Fibroblast of lung (primary cell): ENCODE results near the gene CHEK1. TPM values are rescaled to one million over a fixed set of nuclear protein-coding genes. Genes with fewer than 3 reads are reported as not detected.
A peak's percentile ranks its signal among the peaks of the same experiment; 100 is the strongest.

Source experiments
- DNase-seq, 2 donors: peaks; one replicate each; pipeline versions ENCODE4 v3.0.0 to v3.0.0-alpha.2; 2010; ENCODE audit warnings: low read depth in 2 of 2
- H2AFZ ChIP-seq: 2 replicates; pipeline ENCODE4 v1.5.1; 2012; ENCODE audit warnings: low read length, control low read depth, inconsistent platforms
- H3K27ac ChIP-seq: 2 replicates; pipeline ENCODE4 v1.5.1; 2011; ENCODE audit warnings: low read length, control low read depth; ENCODE audit not compliant: insufficient read depth
- H3K27me3 ChIP-seq: 2 replicates; pipeline ENCODE4 v1.5.1; 2011; ENCODE audit warnings: mild to moderate bottlenecking, low read length; ENCODE audit not compliant: control insufficient read depth, insufficient read depth
- H3K36me3 ChIP-seq: 2 replicates; pipeline ENCODE4 v1.5.1; 2011; ENCODE audit warnings: low read length; ENCODE audit not compliant: control insufficient read depth, insufficient read depth
- H3K4me1 ChIP-seq: 2 replicates; pipeline ENCODE4 v1.5.1; 2011; ENCODE audit warnings: low read length; ENCODE audit not compliant: control insufficient read depth, insufficient read depth; ENCODE audit errors: extremely low read depth
- H3K4me2 ChIP-seq: 2 replicates; pipeline ENCODE4 v1.5.1; 2011; ENCODE audit warnings: low read length, control low read depth; ENCODE audit not compliant: insufficient read depth; ENCODE audit errors: extremely low read depth
- H3K4me3 ChIP-seq, 4 experiments: fragments of 200-600 bp in 1 of 4; sonication (generic) in 1 of 4; replicated peaks in 1 of 4; 2 replicates each; pipeline ENCODE4 v1.5.1; 2011 to 2016; ENCODE audit warnings: low read length in 4 of 4, low read depth in 3 of 4, mild to moderate bottlenecking in 3 of 4, control low read depth in 2 of 4, inconsistent platforms in 1 of 4, mixed read lengths in 1 of 4; ENCODE audit not compliant: insufficient read depth in 1 of 4; ENCODE audit errors: control extremely low read depth in 1 of 4
- H3K79me2 ChIP-seq: 2 replicates; pipeline ENCODE4 v1.5.1; 2012; ENCODE audit warnings: mild to moderate bottlenecking, low read length, inconsistent platforms; ENCODE audit not compliant: control insufficient read depth, insufficient read depth
- H3K9ac ChIP-seq: 2 replicates; pipeline ENCODE4 v1.5.1; 2011; ENCODE audit warnings: mild to moderate bottlenecking, low read length, control low read depth; ENCODE audit not compliant: insufficient read depth
- H3K9me3 ChIP-seq: 2 replicates; pipeline ENCODE4 v1.5.1; 2012; ENCODE audit warnings: low read depth, low read length; ENCODE audit not compliant: control insufficient read depth, insufficient read depth
- H4K20me1 ChIP-seq: 2 replicates; pipeline ENCODE4 v1.5.1; 2011; ENCODE audit warnings: low read length; ENCODE audit not compliant: control insufficient read depth, insufficient read depth; ENCODE audit errors: extremely low read depth
- EZH2 ChIP-seq: IDR thresholded peaks from 2 replicates; pipeline ENCODE4 v1.5.1; 2012; ENCODE audit warnings: low read length, control low read depth, mild to moderate bottlenecking; ENCODE audit errors: missing control alignments
- polyA plus RNA-seq, 2 donors: library from polyadenylated mRNA; depleted of rRNA in 1 of 2; stranded (reverse) in 1 of 2; unstranded in 1 of 2; fragments of >200 nt; gene quantifications; 2 replicates each; pipeline ENCODE4 v1.2.1, GENCODE V29; 2011 to 2012; ENCODE audit warnings: missing spikeins in 1 of 2
- total RNA-seq: library from RNA; depleted of rRNA; stranded (reverse); fragments of >200 nt; gene quantifications from 2 replicates; pipeline ENCODE4 v1.2.1, GENCODE V29; 2014
- TF ChIP-seq, protein P1 (sequence below), 2 donors: IDR thresholded peaks in 1 of 2; conservative IDR thresholded peaks in 1 of 2; 1 replicate in 1 of 2; 2 replicates in 1 of 2; pipeline ENCODE4 v1.5.1; 2011 to 2012; ENCODE audit warnings: low read length in 2 of 2, control low read depth in 1 of 2, inconsistent platforms in 1 of 2, low read depth in 1 of 2, mild to moderate bottlenecking in 1 of 2

CHEK1 gene
- total and polyA plus RNA-seq, 2 donors (not counting 1 experiment from before 2014, with no cell fraction given) = 28.3 to 39.5 TPM

- Histone ChIP-seq H3K4me3 (no peak overlapping the region), H3K4me2 (no peak overlapping the region)
- DNase-seq = peak; percentile 73 to 76
Observed at GRCh38 chr11:125621995-125622394, 3.0 kb upstream of the CHEK1 start.

GRCh38 chr11:125623064-125623463 lies 1.9 kb upstream of the CHEK1 start:
- no peak overlapping the region for H2AFZ ChIP-seq
- H3K79me2 ChIP-seq = peaks cover 10% of the 10 kb centered on the region
- DNase-seq = no peak
- no peaks in the 10 kb centered on the region for H4K20me1 ChIP-seq
- H3K4me2 ChIP-seq = no peak overlapping the region
- no peak overlapping the region for H3K4me3 ChIP-seq
- no peak overlapping the region for H3K9ac ChIP-seq
- no peaks in the 10 kb centered on the region for H3K9me3 ChIP-seq
- H3K4me1 ChIP-seq = peaks cover 4% of the 10 kb centered on the region
- no peaks in the 10 kb centered on the region for H3K27me3 ChIP-seq
- peaks cover 4% of the 10 kb centered on the region for H3K36me3 ChIP-seq
- no peak overlapping the region for H3K27ac ChIP-seq
- TF ChIP-seq, protein P1, sequence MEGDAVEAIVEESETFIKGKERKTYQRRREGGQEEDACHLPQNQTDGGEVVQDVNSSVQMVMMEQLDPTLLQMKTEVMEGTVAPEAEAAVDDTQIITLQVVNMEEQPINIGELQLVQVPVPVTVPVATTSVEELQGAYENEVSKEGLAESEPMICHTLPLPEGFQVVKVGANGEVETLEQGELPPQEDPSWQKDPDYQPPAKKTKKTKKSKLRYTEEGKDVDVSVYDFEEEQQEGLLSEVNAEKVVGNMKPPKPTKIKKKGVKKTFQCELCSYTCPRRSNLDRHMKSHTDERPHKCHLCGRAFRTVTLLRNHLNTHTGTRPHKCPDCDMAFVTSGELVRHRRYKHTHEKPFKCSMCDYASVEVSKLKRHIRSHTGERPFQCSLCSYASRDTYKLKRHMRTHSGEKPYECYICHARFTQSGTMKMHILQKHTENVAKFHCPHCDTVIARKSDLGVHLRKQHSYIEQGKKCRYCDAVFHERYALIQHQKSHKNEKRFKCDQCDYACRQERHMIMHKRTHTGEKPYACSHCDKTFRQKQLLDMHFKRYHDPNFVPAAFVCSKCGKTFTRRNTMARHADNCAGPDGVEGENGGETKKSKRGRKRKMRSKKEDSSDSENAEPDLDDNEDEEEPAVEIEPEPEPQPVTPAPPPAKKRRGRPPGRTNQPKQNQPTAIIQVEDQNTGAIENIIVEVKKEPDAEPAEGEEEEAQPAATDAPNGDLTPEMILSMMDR (conservative IDR thresholded peaks at IDR 0.05 in 1 of 2, IDR thresholded peaks at IDR 0.05 in 1 of 2; ENCODE audit: low read depth in 1 of 2, low read length in 2 of 2) = no peak
- TF ChIP-seq EZH2 = no peak

More at GRCh38 chr11:125621995-125622394, 3.0 kb upstream of the CHEK1 start:
- Histone ChIP-seq H4K20me1 (no peaks in the 10 kb centered on the region), H3K9ac (no peak overlapping the region), H3K9me3 (no peaks in the 10 kb centered on the region), H3K27ac (no peak overlapping the region), H3K79me2 (peaks cover 2% of the 10 kb centered on the region), H3K27me3 (no peaks in the 10 kb centered on the region), H3K4me1 (peaks cover 4% of the 10 kb centered on the region), H2AFZ (no peak overlapping the region), H3K36me3 (peaks cover 4% of the 10 kb centered on the region)
- TF ChIP-seq, protein P1 (conservative IDR thresholded peaks at IDR 0.05 in 1 of 2, IDR thresholded peaks at IDR 0.05 in 1 of 2; ENCODE audit: low read depth in 1 of 2, low read length in 2 of 2) = no peak
- no peak for TF ChIP-seq EZH2

DNA sequence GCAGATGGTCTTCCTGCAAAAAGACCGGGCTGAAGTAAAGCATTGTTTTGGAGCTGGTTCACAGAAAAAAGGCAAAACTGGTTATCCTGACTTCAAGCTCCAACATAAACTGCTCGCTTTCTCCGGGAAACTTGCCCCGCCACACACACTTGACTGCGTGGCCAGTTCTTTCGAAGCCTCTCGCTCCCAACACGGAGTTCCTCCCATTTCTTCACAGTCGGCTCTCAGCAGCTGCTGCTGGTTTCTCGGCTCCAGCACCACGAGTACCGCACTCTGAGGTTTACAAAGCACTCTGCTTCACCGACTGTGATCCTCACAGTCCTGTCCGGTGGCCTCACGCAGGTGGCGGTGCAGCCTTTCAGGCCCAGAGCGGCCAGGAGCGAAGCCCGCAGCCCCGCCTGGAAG lies 264 bp downstream of the CHEK1 start:
- Histone ChIP-seq H3K4me1 (peaks cover 4% of the 10 kb centered on the region), H3K4me3 (peak overlapping the region; percentile 60 to 90 (median 69)), H2AFZ (peak overlapping the region; percentile 82), H3K27ac (peak overlapping the region; percentile 93), H4K20me1 (no peaks in the 10 kb centered on the region), H3K27me3 (no peaks in the 10 kb centered on the region), H3K79me2 (peaks cover 11% of the 10 kb centered on the region), H3K4me2 (peak overlapping the region; percentile 77), H3K36me3 (no peaks in the 10 kb centered on the region), H3K9me3 (no peaks in the 10 kb centered on the region), H3K9ac (peak overlapping the region; percentile 89)
- no peak for TF ChIP-seq EZH2
- TF ChIP-seq, protein P1 (conservative IDR thresholded peaks at IDR 0.05 in 1 of 2, IDR thresholded peaks at IDR 0.05 in 1 of 2; ENCODE audit: low read depth in 1 of 2, low read length in 2 of 2) = no peak
- DNase-seq = no peak
